ENCODE results near the gene NPDC1.

GRCh38 chr9:137025517-137025966 is 20.4 kb downstream of the NPDC1 start:
- TF ChIP-seq RARB (CRISPR knock-in tag; IDR thresholded peaks at IDR 0.05) (no peak), TSHZ2 (CRISPR knock-in tag; IDR thresholded peaks at IDR 0.05) (no peak), ISL1 (CRISPR knock-in tag; IDR thresholded peaks at IDR 0.05) (no peak), ARNTL (CRISPR knock-in tag; IDR thresholded peaks at IDR 0.05; ENCODE audit: borderline replicate concordance, low read depth) (no peak), SNAI2 (CRISPR knock-in tag; IDR thresholded peaks at IDR 0.05) (no peak), CSRNP3 (CRISPR knock-in tag; IDR thresholded peaks at IDR 0.05) (no peak), PATZ1 (CRISPR knock-in tag; IDR thresholded peaks at IDR 0.05; ENCODE audit: borderline replicate concordance) (no peak), CSDC2 (CRISPR knock-in tag; IDR thresholded peaks at IDR 0.05) (no peak), ZNF8 (CRISPR knock-in tag; IDR thresholded peaks at IDR 0.05) (no peak), BACH2 (CRISPR knock-in tag; IDR thresholded peaks at IDR 0.05; ENCODE audit: borderline replicate concordance) (no peak)

All from SK-N-SH treated with all-trans-retinoic acid at 6 μM for 48 hours (cell line).